Uterus (tissue), 2 donors: Measurements from ENCODE around the gene SNAP47.
A peak's percentile ranks its signal among the peaks of the same experiment; 100 is the strongest.

ENCODE experiments used
- CTCF ChIP-seq, 4 experiments: fragments of 200-600 bp in 2 of 4; fragments of 450-650 bp in 2 of 4; sonication (generic) in 2 of 4; IDR thresholded peaks; one replicate each; pipeline ENCODE4 v1.5.1; 2016 to 2019; ENCODE audit warnings: antibody characterized with exemption in 4 of 4, mild to moderate bottlenecking in 2 of 4, moderate library complexity in 1 of 4
- POLR2A ChIP-seq, 2 donors: fragments of 450-650 bp; IDR thresholded peaks; one replicate each; pipeline ENCODE4 v1.6.1; 2016; ENCODE audit warnings: antibody characterized with exemption in 2 of 2, mild to moderate bottlenecking in 1 of 2, moderate library complexity in 1 of 2

- TF ChIP-seq CTCF (IDR thresholded peaks at IDR 0.05) (peak in 2 of 4 experiments; percentile 6), POLR2A (IDR thresholded peaks at IDR 0.05) (no peak)
Measured at GRCh38 chr1:227728059-227728891, 7.0 kb upstream of the SNAP47 start.
